Naive thymus-derived CD8-positive, alpha-beta T cell (primary cell): ENCODE data around the gene MEX3C. TPM values are rescaled to one million over a fixed set of nuclear protein-coding genes. Genes with fewer than 3 reads are reported as not detected.

Experiments
- ATAC-seq, 2 donors: fragments of 150-1000 bp; cut with Tn5 transposase in 1 of 2; sonication (Bioruptor Pico), chemical (Tn5 transposase) in 1 of 2; 1 replicate in 1 of 2; 2 replicates in 1 of 2; pipeline ENCODE4 v1.10.0; 2021; ENCODE audit warnings: mild to moderate bottlenecking in 2 of 2, moderate library complexity in 2 of 2
- POLR2A ChIA-PET: fragments of 350-600 bp; sonication (Branson Sonifier 250); formaldehyde crosslinking; loops from one replicate; lab custom pipeline; 2021; ENCODE audit warnings: antibody characterized with exemption; lab: Charles Lee
- DNase-seq, 10 donors: peaks; one replicate each; pipeline versions ENCODE4 v3.0.0 to v3.0.0-alpha.2; 2020 to 2022
- H3K27ac Mint-ChIP-seq, 10 donors: one replicate each; pipeline ENCODE4 v1.8.0; 2020 to 2022; ENCODE audit warnings: mild to moderate bottlenecking in 10 of 10, mixed read lengths in 10 of 10, moderate library complexity in 4 of 10, inconsistent platforms in 1 of 10
- H3K27me3 Mint-ChIP-seq, 5 donors: one replicate each; pipeline ENCODE4 v1.8.0; 2021 to 2022; ENCODE audit warnings: mixed read lengths in 5 of 5
- H3K36me3 Mint-ChIP-seq, 3 donors: one replicate each; pipeline ENCODE4 v1.8.0; 2020 to 2022; ENCODE audit warnings: mixed read lengths in 3 of 3, mild to moderate bottlenecking in 2 of 3, inconsistent platforms in 1 of 3
- H3K4me1 Mint-ChIP-seq, 4 donors: one replicate each; pipeline ENCODE4 v1.8.0; 2021 to 2022; ENCODE audit warnings: mixed read lengths in 4 of 4
- H3K4me3 Mint-ChIP-seq, 10 donors: one replicate each; pipeline ENCODE4 v1.8.0; 2020 to 2022; ENCODE audit warnings: mild to moderate bottlenecking in 10 of 10, mixed read lengths in 10 of 10, moderate library complexity in 6 of 10, inconsistent platforms in 1 of 10
- H3K9me3 Mint-ChIP-seq, 9 donors: one replicate each; pipeline ENCODE4 v1.8.0; 2020 to 2022; ENCODE audit warnings: mixed read lengths in 9 of 9, mild to moderate bottlenecking in 3 of 9, inconsistent platforms in 1 of 9, moderate library complexity in 1 of 9
- polyA plus RNA-seq, 3 donors: library from polyadenylated mRNA; unstranded; fragments of 300-500 nt; fragmentation: Illumina TruSeq; gene quantifications; one replicate each; pipeline ENCODE4 v1.2.3, GENCODE V29; 2021
- total RNA-seq, 8 experiments: library from RNA in 2 of 8; stranded (reverse) in 2 of 8; gene quantifications; one replicate each; pipeline ENCODE4 v1.2.3 and lab custom pipeline; 2021 to 2026

MEX3C gene
- total and polyA plus RNA-seq, 5 experiments from 2014 or later: 1.7 to 57.6 (median 7.4) TPM

GRCh38 chr18:51188024-51188701 is 9.3 kb downstream of the MEX3C start:
- DNase-seq (peak in 1 of 10 donors; percentile 15), ATAC-seq (peak in 1 of 2 donors; percentile 42)
- Mint-ChIP-seq H3K27me3 (no peaks in the 10 kb centered on the region), H3K4me1 (peaks cover 23 to 86% (median 71%) of the 10 kb centered on the region in 4 donors), H3K27ac (peak overlapping the region in 7 of 10 donors; percentile 6 to 87 (median 66)), H3K4me3 (peak overlapping the region in 7 of 10 donors; percentile 28 to 55 (median 36)), H3K36me3 (peaks cover 0 to 20% (median 6%) of the 10 kb centered on the region in 3 donors), H3K9me3 (no peaks in the 10 kb centered on the region)
- POLR2A ChIA-PET: interaction anchor here (0.9 to 2.6 kb wide), 2 partner anchors 8 to 34 kb away, joined by 5 to 14 read pairs; partner anchors contain the start of gene MEX3C

GRCh38 chr18:51185075-51185474 is 12.4 kb downstream of the MEX3C start:
- DNase-seq (no peak), ATAC-seq (no peak)
- Mint-ChIP-seq H3K36me3 (peaks cover 0 to 22% (median 6%) of the 10 kb centered on the region in 3 donors), H3K4me1 (peaks cover 20 to 81% (median 63%) of the 10 kb centered on the region in 4 donors), H3K27me3 (no peaks in the 10 kb centered on the region), H3K9me3 (no peaks in the 10 kb centered on the region), H3K4me3 (no peak overlapping the region), H3K27ac (no peak overlapping the region)
- POLR2A ChIA-PET: interaction anchor here (2.2 kb wide), 1 partner anchor 12 kb away, joined by 10 read pairs; the partner anchor contains the start of gene MEX3C

GRCh38 chr18:51184091-51184457 is 13.4 kb downstream of the MEX3C start:
- Mint-ChIP-seq H3K4me1 (peaks cover 19 to 84% (median 67%) of the 10 kb centered on the region in 4 donors), H3K27me3 (no peaks in the 10 kb centered on the region), H3K27ac (no peak overlapping the region), H3K4me3 (no peak overlapping the region), H3K36me3 (peaks cover 0 to 22% (median 6%) of the 10 kb centered on the region in 3 donors), H3K9me3 (no peaks in the 10 kb centered on the region)
- DNase-seq (no peak), ATAC-seq (no peak)
- POLR2A ChIA-PET: interaction anchor here (1.0 to 2.2 kb wide), 2 partner anchors 13 to 18 kb away, joined by 10 to 12 read pairs; partner anchors contain the start of gene MEX3C

- H3K36me3 Mint-ChIP-seq: peaks cover 0 to 22% (median 6%) of the 10 kb centered on the region in 3 donors
- peak overlapping the region in 2 of 10 donors; percentile 44 to 48 for H3K27ac Mint-ChIP-seq
- no peak for ATAC-seq
- H3K9me3 Mint-ChIP-seq: no peaks in the 10 kb centered on the region
- peaks cover 19 to 80% (median 65%) of the 10 kb centered on the region in 4 donors for H3K4me1 Mint-ChIP-seq
- peak overlapping the region in 1 of 10 donors; percentile 7 for H3K4me3 Mint-ChIP-seq
- POLR2A ChIA-PET: interaction anchor here (1.0 to 2.2 kb wide), 2 partner anchors 14 to 17 kb away, joined by 10 to 12 read pairs; partner anchors contain the start of gene MEX3C
- no peaks in the 10 kb centered on the region for H3K27me3 Mint-ChIP-seq
- no peak for DNase-seq
Measured at GRCh38 chr18:51183372-51184090, 13.9 kb downstream of the MEX3C start.

GRCh38 chr18:51182824-51183223 is 14.7 kb downstream of the MEX3C start:
- no peaks in the 10 kb centered on the region for H3K9me3 Mint-ChIP-seq
- ATAC-seq (no peak), DNase-seq (no peak)
- no peak overlapping the region for H3K4me3 Mint-ChIP-seq
- peak overlapping the region in 2 of 10 donors; percentile 17 to 44 for H3K27ac Mint-ChIP-seq
- POLR2A ChIA-PET: interaction anchor here (0.7 to 1.0 kb wide), 2 partner anchors 16 to 29 kb away, joined by 3 to 12 read pairs; no protein-coding TSS in a partner anchor
- no peaks in the 10 kb centered on the region for H3K27me3 Mint-ChIP-seq
- peaks cover under 1 to 18% (median 6%) of the 10 kb centered on the region in 3 donors for H3K36me3 Mint-ChIP-seq
- H3K4me1 Mint-ChIP-seq: peaks cover 19 to 78% (median 62%) of the 10 kb centered on the region in 4 donors

- H3K9me3 Mint-ChIP-seq: no peaks in the 10 kb centered on the region
- H3K36me3 Mint-ChIP-seq: peaks cover 6 to 26% (median 10%) of the 10 kb centered on the region in 3 donors
- H3K27ac Mint-ChIP-seq: peak overlapping the region in 2 of 10 donors; percentile 28 to 55
- H3K4me1 Mint-ChIP-seq: peaks cover 9 to 48% (median 21%) of the 10 kb centered on the region in 4 donors
- DNase-seq (no peak), ATAC-seq (no peak)
- no peak overlapping the region for H3K4me3 Mint-ChIP-seq
- no peaks in the 10 kb centered on the region for H3K27me3 Mint-ChIP-seq
- POLR2A ChIA-PET: no interaction called here
Measured at GRCh38 chr18:51171625-51172259, 25.7 kb downstream of the MEX3C start.

GRCh38 chr18:51171223-51171622 is 26.3 kb downstream of the MEX3C start:
- Mint-ChIP-seq H3K4me1 (peaks cover 9 to 46% (median 17%) of the 10 kb centered on the region in 4 donors), H3K27ac (peak overlapping the region in 3 of 10 donors; percentile 28 to 55 (median 31)), H3K9me3 (no peaks in the 10 kb centered on the region), H3K27me3 (no peaks in the 10 kb centered on the region), H3K4me3 (no peak overlapping the region), H3K36me3 (peaks cover under 1 to 21% (median 4%) of the 10 kb centered on the region in 3 donors)
- ATAC-seq (no peak), DNase-seq (no peak)
- POLR2A ChIA-PET: no interaction called here

GRCh38 chr18:51170664-51171063 is 26.8 kb downstream of the MEX3C start:
- Mint-ChIP-seq H3K9me3 (no peaks in the 10 kb centered on the region), H3K4me1 (peaks cover 9 to 46% (median 16%) of the 10 kb centered on the region in 4 donors), H3K27me3 (no peaks in the 10 kb centered on the region), H3K36me3 (peaks cover 0 to 16% (median 4%) of the 10 kb centered on the region in 3 donors), H3K4me3 (no peak overlapping the region), H3K27ac (peak overlapping the region in 3 of 10 donors; percentile 22 to 55 (median 28))
- no peak for ATAC-seq
- no peak for DNase-seq
- POLR2A ChIA-PET: no interaction called here

- DNase-seq (no peak), ATAC-seq (no peak)
- Mint-ChIP-seq H3K27ac (peak overlapping the region in 7 of 10 donors; percentile 11 to 79 (median 46)), H3K27me3 (no peaks in the 10 kb centered on the region), H3K4me1 (peaks cover 9 to 46% (median 16%) of the 10 kb centered on the region in 4 donors), H3K36me3 (peaks cover 0 to 10% (median 0%) of the 10 kb centered on the region in 3 donors), H3K9me3 (no peaks in the 10 kb centered on the region), H3K4me3 (no peak overlapping the region)
- POLR2A ChIA-PET: no interaction called here
Measured at GRCh38 chr18:51169731-51170130, 27.8 kb downstream of the MEX3C start.

GRCh38 chr18:51168960-51169662 is 28.4 kb downstream of the MEX3C start:
- H3K4me1 Mint-ChIP-seq: peaks cover 9 to 50% (median 16%) of the 10 kb centered on the region in 4 donors
- no peak for ATAC-seq
- H3K9me3 Mint-ChIP-seq: no peaks in the 10 kb centered on the region
- peak overlapping the region in 4 of 10 donors; percentile 18 to 78 (median 64) for H3K27ac Mint-ChIP-seq
- no peaks in the 10 kb centered on the region for H3K27me3 Mint-ChIP-seq
- no peak for DNase-seq
- H3K36me3 Mint-ChIP-seq: peaks cover 0 to 10% (median 0%) of the 10 kb centered on the region in 3 donors
- POLR2A ChIA-PET: no interaction called here
- peak overlapping the region in 1 of 10 donors; percentile 40 for H3K4me3 Mint-ChIP-seq

- H3K4me3 Mint-ChIP-seq: no peak overlapping the region
- POLR2A ChIA-PET: no interaction called here
- H3K36me3 Mint-ChIP-seq: peaks cover 0 to 4% (median 0%) of the 10 kb centered on the region in 3 donors
- H3K4me1 Mint-ChIP-seq: peaks cover 9 to 54% (median 16%) of the 10 kb centered on the region in 4 donors
- no peaks in the 10 kb centered on the region for H3K9me3 Mint-ChIP-seq
- no peaks in the 10 kb centered on the region for H3K27me3 Mint-ChIP-seq
- H3K27ac Mint-ChIP-seq: peak overlapping the region in 1 of 10 donors; percentile 35
- no peak for DNase-seq
- ATAC-seq: no peak
Measured at GRCh38 chr18:51168026-51168742, 29.3 kb downstream of the MEX3C start.
